D721Med (cell line): ENCODE data around the gene SNTG2.

Source experiments
- DNase-seq: peaks from one replicate; pipeline ENCODE4 v3.0.0; 2011; ENCODE audit warnings: low spot score; ENCODE audit not compliant: insufficient read length
- FAIRE-seq: peaks from 2 replicates; lab custom pipeline; 2011; peaks lifted over from hg19 to GRCh38; lab: Jason Lieb, UNC
- CTCF ChIP-seq: IDR thresholded peaks from 2 replicates; pipeline ENCODE4 v1.5.1; 2012; ENCODE audit warnings: mild to moderate bottlenecking, control low read depth; ENCODE audit not compliant: insufficient read depth; ENCODE audit errors: missing control alignments

SNTG2 gene

GRCh38 chr2:1014802-1015201 lies 64.2 kb downstream of the SNTG2 start:
- TF ChIP-seq CTCF: no peak
- no peak for FAIRE-seq
- DNase-seq: no peak

GRCh38 chr2:1016500-1016899 lies 65.9 kb downstream of the SNTG2 start:
- no peak for FAIRE-seq
- no peak for TF ChIP-seq CTCF

DNA sequence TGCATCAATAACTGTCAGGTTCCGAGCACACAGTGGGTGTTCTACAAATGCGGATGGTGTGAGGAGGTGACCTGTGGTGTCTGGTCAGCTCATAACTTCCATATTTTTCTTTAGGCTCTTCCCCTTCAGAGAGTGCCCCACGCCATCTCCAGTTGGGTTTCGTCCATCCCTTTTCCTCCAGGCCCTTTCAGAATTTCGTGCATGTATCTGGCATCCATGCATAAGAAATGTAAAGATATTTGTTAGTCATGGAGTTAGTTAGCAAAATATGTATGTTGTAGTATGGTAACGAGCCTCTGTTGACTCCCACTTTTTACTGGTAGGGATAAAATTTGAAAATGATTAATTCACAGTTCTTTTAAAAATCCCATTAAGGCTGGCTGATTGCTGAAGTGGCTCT lies 67.2 kb downstream of the SNTG2 start:
- TF ChIP-seq CTCF: no peak
- no peak for FAIRE-seq

More at GRCh38 chr2:1016500-1016899, 65.9 kb downstream of the SNTG2 start:
- DNase-seq: no peak

GRCh38 chr2:1020206-1020605 lies 69.6 kb downstream of the SNTG2 start:
- no peak for FAIRE-seq
- DNase-seq: no peak
- TF ChIP-seq CTCF: no peak

More for the DNA sequence above, 67.2 kb downstream of the SNTG2 start:
- no peak for DNase-seq

DNA sequence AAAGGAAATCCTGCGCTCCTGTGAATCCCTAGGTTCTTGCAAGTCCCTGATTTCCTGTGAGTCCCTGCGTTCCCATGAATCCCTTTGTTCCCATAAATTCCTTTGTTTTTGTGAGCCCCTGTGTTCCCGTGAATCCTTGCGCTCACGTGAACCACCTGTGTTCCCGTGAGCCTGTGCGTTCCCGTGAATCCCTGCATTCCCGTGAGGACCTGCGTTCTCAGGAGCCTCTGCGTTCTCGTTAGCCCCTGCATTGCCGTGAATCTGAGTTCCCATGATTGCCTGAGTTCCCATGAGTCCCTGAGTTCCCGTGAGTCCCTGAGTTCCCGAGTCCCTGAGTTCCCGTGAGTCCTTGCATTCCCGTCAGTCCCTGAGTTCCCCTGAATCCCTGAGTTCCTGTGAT lies 71.5 kb downstream of the SNTG2 start:
- FAIRE-seq (no peak), DNase-seq (no peak)
- TF ChIP-seq CTCF: no peak

GRCh38 chr2:1024981-1025380 lies 74.3 kb downstream of the SNTG2 start:
- FAIRE-seq: no peak
- no peak for DNase-seq
- no peak for TF ChIP-seq CTCF

DNA sequence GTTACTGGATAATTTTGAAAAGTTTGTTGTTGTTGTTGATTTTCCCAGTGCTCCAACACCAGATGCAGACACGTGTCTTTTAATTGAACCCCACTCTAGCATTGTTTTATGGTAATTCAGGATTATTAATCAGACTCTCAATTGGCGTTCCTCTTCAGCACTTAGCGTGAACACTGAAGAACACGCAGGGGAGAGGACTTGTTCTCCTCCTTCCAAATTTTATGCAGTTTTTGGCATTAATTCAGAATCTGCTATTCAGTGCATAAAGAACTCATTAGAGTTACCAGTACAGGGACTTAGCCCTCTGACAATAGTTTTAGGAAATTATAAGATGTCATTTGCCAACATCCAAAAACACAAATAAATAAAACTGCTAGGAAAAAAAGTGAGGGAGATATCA lies 75.5 kb downstream of the SNTG2 start:
- no peak for DNase-seq

More for the DNA sequence above, 75.5 kb downstream of the SNTG2 start:
- FAIRE-seq: no peak
- no peak for TF ChIP-seq CTCF
